ENCODE results near the gene HINFP.

- TF ChIP-seq TAF1 (IDR thresholded peaks at IDR 0.05; ENCODE audit: borderline replicate concordance, low read depth, low read length) (no peak), POLR2A (IDR thresholded peaks at IDR 0.05; ENCODE audit: low read depth, low read length) (no peak), POLR2AphosphoS5 (IDR thresholded peaks at IDR 0.05; ENCODE audit: low read depth, low read length) (no peak)
Observed at GRCh38 chr11:119153049-119153818, 31.9 kb downstream of the HINFP start.
